Activated CD8-positive, alpha-beta memory T cell treated with anti-CD3 and anti-CD28 coated beads for 36 hours (primary cell): ENCODE results near the gene MTM1. TPM values are rescaled to one million over a fixed set of nuclear protein-coding genes. Genes with fewer than 3 reads are reported as not detected.

Source experiments
- CTCF ChIA-PET: fragments of 350-600 bp; sonication (Branson Sonifier 250); formaldehyde crosslinking; loops from one replicate; lab custom pipeline; 2021; ENCODE audit warnings: antibody characterized with exemption; lab: Charles Lee
- POLR2A ChIA-PET: fragments of 350-600 bp; sonication (Branson Sonifier 250); formaldehyde crosslinking; loops from one replicate; lab custom pipeline; 2021; ENCODE audit warnings: antibody characterized with exemption; lab: Charles Lee
- total RNA-seq, 2 experiments: library from RNA; stranded (reverse); gene quantifications; one replicate each; pipeline ENCODE4 v1.2.3, GENCODE V29; 2021

The MTM1 gene
- total RNA-seq, 2 experiments from 2014 or later = 15.1 to 18.7 TPM

GRCh38 chrX:150546711-150547153, 21.7 kb upstream of the MTM1 start:
- CTCF ChIA-PET = interaction anchor here (1.1 kb wide), 1 partner anchor 64 kb away, joined by 3 read pairs; no protein-coding TSS in a partner anchor
- POLR2A ChIA-PET = interaction anchor here (1.0 kb wide), 1 partner anchor 22 kb away, joined by 3 read pairs; the partner anchor contains the start of gene MTM1

GRCh38 chrX:150547375-150548115, 20.9 kb upstream of the MTM1 start:
- ChIA-PET CTCF (no interaction called here), POLR2A (interaction anchor here (1.0 kb wide), 1 partner anchor 22 kb away, joined by 3 read pairs; the partner anchor contains the start of gene MTM1)

GRCh38 chrX:150548251-150548650, 20.2 kb upstream of the MTM1 start:
- ChIA-PET POLR2A (no interaction called here), CTCF (no interaction called here)

DNA sequence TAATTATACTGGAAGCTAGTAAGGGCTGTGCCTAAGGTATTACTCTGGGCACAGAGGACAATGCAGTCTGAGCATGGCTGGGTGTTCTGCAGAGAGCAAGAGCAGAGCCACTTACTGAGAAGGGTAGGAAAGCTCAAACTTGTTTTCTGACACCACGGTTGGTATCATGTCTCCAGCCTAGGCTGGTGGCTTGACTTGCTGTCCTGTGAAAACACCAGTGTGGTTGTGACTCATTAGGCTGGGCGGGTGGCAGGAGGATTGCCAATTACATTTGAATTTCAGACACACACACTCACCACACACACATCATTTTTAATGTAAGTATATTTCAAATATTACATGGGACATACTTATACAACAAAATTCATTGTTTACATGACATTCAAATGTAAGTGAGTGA, 19.7 kb upstream of the MTM1 start:
- ChIA-PET POLR2A (no interaction called here), CTCF (no interaction called here)

DNA sequence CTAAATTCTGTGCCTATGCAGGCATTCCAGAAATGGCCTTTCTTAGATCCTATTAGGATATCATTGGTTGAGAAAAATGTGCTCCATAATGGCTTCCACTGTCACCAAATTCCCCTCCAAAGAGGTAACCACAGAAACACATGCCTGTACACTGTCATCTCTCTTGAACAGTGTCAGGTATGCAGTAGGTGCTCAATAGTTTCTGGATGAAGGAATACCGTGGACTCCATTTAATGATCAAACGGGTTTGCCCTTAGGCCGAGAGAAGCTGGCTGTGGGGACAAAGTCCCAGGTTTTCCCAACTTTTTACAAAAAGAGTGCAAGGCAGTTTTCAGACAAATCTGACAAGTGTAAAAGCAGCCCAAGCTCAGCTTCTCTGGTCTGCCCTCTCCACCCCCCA, 16.5 kb upstream of the MTM1 start:
- ChIA-PET POLR2A (no interaction called here), CTCF (no interaction called here)

- POLR2A ChIA-PET = no interaction called here
- CTCF ChIA-PET = no interaction called here
Observed at GRCh38 chrX:150558424-150558823, 10.0 kb upstream of the MTM1 start.

DNA sequence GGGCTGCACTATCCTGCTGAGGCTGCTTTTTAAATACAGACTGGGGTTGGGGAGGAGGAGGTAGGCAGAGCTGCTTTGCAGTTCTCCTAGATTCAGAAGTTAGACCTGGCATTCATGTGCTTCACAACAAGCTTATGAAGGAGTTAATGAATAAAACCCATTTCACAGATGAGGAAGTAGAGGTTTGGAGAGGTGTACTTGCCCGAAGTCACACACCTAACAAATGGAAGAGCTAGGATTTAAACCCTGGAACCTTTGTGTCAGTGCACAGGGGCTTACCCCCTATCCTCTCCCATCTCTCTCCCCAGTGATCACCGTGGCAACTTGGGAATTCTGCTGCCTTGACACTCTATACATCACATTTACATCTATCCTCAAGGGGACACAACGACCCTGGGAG, 3.6 kb upstream of the MTM1 start:
- POLR2A ChIA-PET = no interaction called here
- CTCF ChIA-PET = no interaction called here

GRCh38 chrX:150565551-150565950, 2.9 kb upstream of the MTM1 start:
- CTCF ChIA-PET = no interaction called here
- POLR2A ChIA-PET = no interaction called here

GRCh38 chrX:150566734-150567182, 1.7 kb upstream of the MTM1 start:
- CTCF ChIA-PET = no interaction called here
- POLR2A ChIA-PET = no interaction called here

GRCh38 chrX:150567645-150568319, 639 bp upstream of the MTM1 start:
- CTCF ChIA-PET = interaction anchor here (1.2 kb wide), 1 partner anchor 605 kb away, joined by 3 read pairs; no protein-coding TSS in a partner anchor
- POLR2A ChIA-PET = no interaction called here

DNA sequence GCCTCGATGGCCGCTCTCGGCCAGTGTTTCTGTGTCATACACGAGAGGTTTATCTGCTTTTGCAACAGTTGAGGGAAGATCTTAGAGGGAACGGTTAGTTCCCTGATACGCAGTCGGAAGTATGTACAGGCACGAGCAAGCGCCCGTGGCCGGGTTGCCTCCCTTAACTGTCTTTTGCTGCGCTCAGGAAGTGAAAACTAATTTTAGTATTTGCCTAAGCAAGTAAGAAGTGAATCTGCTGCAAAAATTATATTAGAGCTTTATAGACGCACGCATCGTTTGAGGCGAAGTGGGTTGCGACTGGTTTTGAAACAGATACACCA, 695 bp downstream of the MTM1 start:
- CTCF ChIA-PET = no interaction called here
- POLR2A ChIA-PET = interaction anchor here (1.3 to 1.5 kb wide), 2 partner anchors 22 to 90 kb away, joined by 3 read pairs; no protein-coding TSS in a partner anchor

DNA sequence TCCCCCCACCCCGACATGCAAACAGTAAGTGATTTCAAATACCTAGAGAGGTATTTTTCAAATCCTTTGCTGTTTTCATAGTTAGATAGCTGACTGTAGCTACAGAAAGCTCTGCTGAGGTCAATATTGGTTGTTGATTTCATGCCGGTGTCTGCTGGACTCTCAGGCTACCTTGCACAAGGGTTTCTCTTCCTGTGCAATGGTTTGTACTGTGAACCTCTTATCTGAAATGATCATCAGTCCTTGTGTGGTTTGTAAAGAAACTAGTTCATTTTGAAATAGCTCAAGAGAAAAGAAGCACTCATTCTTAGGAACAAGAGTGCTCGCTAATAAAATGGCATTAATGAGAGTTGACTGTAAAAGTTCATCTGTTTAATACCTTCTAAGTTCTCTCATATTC, 2.1 kb downstream of the MTM1 start:
- POLR2A ChIA-PET = interaction anchor here (0.7 to 1.5 kb wide), 4 partner anchors 92 to 823 kb away, joined by 3 to 4 read pairs (median 3); no protein-coding TSS in a partner anchor
- CTCF ChIA-PET = no interaction called here

GRCh38 chrX:150572206-150572605, 3.8 kb downstream of the MTM1 start:
- POLR2A ChIA-PET = no interaction called here

DNA sequence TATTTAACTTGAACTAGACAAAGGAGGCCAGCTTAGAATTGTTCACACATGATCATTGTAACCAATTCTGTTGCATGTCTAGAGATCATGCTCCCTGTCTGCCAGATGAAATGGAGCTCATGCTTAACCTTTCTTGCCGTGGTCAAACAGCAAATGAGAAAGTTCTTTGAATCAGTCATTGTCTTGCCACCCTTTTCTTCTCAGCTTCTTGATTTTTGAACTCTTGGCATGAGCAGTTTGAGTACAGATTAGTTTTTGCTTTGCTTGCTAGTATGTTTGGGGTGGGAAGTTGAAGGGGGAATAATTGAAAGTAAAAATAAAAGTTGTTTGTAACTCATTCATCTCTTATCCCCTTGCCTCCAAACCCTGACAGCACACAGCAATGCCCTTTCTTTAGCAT, 4.7 kb downstream of the MTM1 start:
- ChIA-PET POLR2A (no interaction called here), CTCF (no interaction called here)

More at GRCh38 chrX:150572206-150572605, 3.8 kb downstream of the MTM1 start:
- CTCF ChIA-PET = no interaction called here

- ChIA-PET POLR2A (no interaction called here), CTCF (no interaction called here)
Observed at GRCh38 chrX:150573702-150574101, 5.3 kb downstream of the MTM1 start.

GRCh38 chrX:150574559-150575418, 6.4 kb downstream of the MTM1 start:
- CTCF ChIA-PET = interaction anchor here (1.5 kb wide), 1 partner anchor 210 kb away, joined by 4 read pairs; no protein-coding TSS in a partner anchor
- POLR2A ChIA-PET = interaction anchor here (1.0 kb wide), 1 partner anchor 120 kb away, joined by 5 read pairs; no protein-coding TSS in a partner anchor

DNA sequence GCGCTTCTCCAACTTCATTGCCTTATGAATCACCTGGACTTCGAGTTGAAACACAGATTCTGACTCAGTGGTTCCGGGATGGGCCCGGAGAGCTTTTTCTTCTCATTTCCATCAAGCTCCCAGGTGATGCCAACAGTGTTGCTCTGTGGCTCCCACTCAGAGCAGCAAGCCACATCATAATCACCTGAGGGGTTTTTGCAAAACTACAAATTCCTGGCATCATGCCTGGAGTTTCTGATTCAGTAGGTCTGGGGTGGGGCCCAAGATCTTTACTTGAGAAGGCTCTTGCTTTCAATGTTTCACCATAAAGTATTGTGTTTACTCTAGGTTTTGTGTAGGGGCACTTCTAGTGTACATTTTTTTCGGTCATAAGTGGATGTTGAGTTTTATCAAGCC, 7.0 kb downstream of the MTM1 start:
- POLR2A ChIA-PET = interaction anchor here (1.0 kb wide), 1 partner anchor 119 kb away, joined by 5 read pairs; no protein-coding TSS in a partner anchor
- CTCF ChIA-PET = interaction anchor here (1.5 kb wide), 1 partner anchor 211 kb away, joined by 4 read pairs; no protein-coding TSS in a partner anchor

DNA sequence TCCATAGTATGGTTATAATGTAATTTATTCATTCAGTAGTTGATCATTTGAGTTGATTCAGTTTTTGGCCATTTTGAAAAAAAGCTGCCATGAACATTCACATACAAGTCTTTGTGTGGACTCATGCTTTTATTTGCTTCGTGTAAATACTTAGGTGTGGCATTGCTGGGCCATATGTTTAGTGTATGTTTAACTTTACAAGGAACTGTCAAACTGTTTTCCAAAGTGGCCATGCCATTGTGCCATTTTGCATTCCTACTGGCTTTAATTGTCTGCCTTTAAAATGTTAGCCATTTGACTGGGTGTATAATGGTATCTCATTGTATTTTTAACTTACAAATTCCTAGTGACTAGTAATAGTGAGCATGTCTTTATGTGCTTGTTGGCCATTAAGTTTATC, 8.8 kb downstream of the MTM1 start:
- POLR2A ChIA-PET = no interaction called here
- CTCF ChIA-PET = no interaction called here

DNA sequence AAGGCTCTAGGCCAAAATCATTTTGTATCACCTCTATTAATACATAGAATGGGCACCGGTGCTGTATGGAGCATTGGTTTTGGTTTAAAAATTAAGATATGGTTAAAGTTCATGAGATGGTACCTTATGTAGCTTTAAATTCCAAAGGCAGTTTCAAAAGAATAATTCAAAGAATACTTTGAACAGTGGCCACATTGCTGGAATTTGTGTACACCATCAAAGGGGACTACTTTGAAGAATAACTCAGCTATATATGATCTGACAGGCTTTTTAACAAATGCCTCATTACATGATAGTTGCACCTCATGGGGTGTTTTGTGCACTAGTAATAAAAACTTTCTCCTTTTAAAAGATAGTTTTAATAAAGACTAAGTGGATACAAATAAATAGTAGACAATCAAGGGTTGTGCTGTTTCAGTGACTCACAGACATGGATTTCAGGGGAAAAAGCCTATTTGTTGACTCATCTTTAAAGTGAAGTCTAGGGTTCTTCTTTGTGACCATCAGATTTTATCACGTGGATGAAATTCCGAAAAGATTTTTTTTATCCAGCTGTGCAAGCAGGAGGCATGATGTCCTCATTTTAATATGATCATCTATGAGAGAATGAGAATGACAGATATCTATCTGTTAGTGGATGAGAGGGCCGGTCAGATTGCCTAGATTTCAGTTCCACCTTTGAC, 12.8 kb downstream of the MTM1 start:
- POLR2A ChIA-PET = no interaction called here
- CTCF ChIA-PET = no interaction called here
